Natural killer cell (primary cell): Measurements from ENCODE around the gene IFITM5. TPM values are rescaled to one million over a fixed set of nuclear protein-coding genes. Genes with fewer than 3 reads are reported as not detected.
A peak's percentile ranks its signal among the peaks of the same experiment; 100 is the strongest.

Experiments used
- ATAC-seq, 3 donors: fragments of 150-1000 bp in 2 of 3; fragments of 200-7000 bp in 1 of 3; cut with Tn5 transposase; 1 replicate in 1 of 3; 2 replicates in 2 of 3; pipeline ENCODE4 v1.10.0; 2021; ENCODE audit warnings: mild to moderate bottlenecking in 2 of 3, moderate library complexity in 2 of 3
- DNase-seq, 2 donors: peaks; one replicate each; pipeline versions ENCODE4 v3.0.0 to v3.0.0-alpha.2; 2013 to 2021; ENCODE audit warnings: mixed read lengths in 1 of 2
- H3K27ac ChIP-seq: one replicate; pipeline ENCODE4 v1.5.1; 2013; ENCODE audit warnings: mild to moderate bottlenecking, low read length
- H3K27me3 ChIP-seq: one replicate; pipeline ENCODE4 v1.6.1; 2013; ENCODE audit warnings: low read length; ENCODE audit not compliant: control insufficient read depth, insufficient read depth
- H3K36me3 ChIP-seq: one replicate; pipeline ENCODE4 v1.6.1; 2013; ENCODE audit warnings: low read length; ENCODE audit not compliant: control insufficient read depth, insufficient read depth
- H3K4me1 ChIP-seq: one replicate; pipeline ENCODE4 v1.6.1; 2013; ENCODE audit warnings: low read length; ENCODE audit not compliant: control insufficient read depth, insufficient read depth
- H3K4me3 ChIP-seq: one replicate; pipeline ENCODE4 v1.5.1; 2013; ENCODE audit warnings: low read length
- H3K9me3 ChIP-seq: one replicate; pipeline ENCODE4 v1.6.1; 2013; ENCODE audit warnings: low read length; ENCODE audit not compliant: control insufficient read depth, insufficient read depth
- H3K27ac Mint-ChIP-seq, 2 donors: one replicate each; pipeline ENCODE4 v1.8.0; 2022; ENCODE audit warnings: mild to moderate bottlenecking in 2 of 2, mixed read lengths in 2 of 2, moderate library complexity in 1 of 2
- H3K27me3 Mint-ChIP-seq, 2 donors: one replicate each; pipeline ENCODE4 v1.8.0; 2022; ENCODE audit warnings: low read depth in 2 of 2, mixed read lengths in 2 of 2
- H3K36me3 Mint-ChIP-seq: one replicate; pipeline ENCODE4 v1.8.0; 2022; ENCODE audit warnings: mixed read lengths
- H3K4me1 Mint-ChIP-seq, 2 donors: one replicate each; pipeline ENCODE4 v1.8.0; 2022; ENCODE audit warnings: mixed read lengths in 2 of 2
- H3K4me3 Mint-ChIP-seq: one replicate; pipeline ENCODE4 v1.8.0; 2022; ENCODE audit warnings: mild to moderate bottlenecking, moderate library complexity, mixed read lengths
- H3K9me3 Mint-ChIP-seq, 2 donors: one replicate each; pipeline ENCODE4 v1.8.0; 2022; ENCODE audit warnings: mixed read lengths in 2 of 2
- WGBS: methylation state at CpG from one replicate; pipeline ENCODE4 v1.1.7; 2013; ENCODE audit warnings: missing lambda C conversion rate; ENCODE audit not compliant: insufficient coverage; 5-methylcytosine and 5-hydroxymethylcytosine counted together
- intact Hi-C: fragments of 100-400 bp; cut with micrococcal nuclease; formaldehyde crosslinking; loops from one replicate; pipeline ENCODE4 v1.14.2; 2022
- total RNA-seq, 4 donors: library from RNA; stranded (reverse); fragments of 120-200 nt in 1 of 4; gene quantifications; one replicate each; pipeline versions ENCODE4 v1.2.3 to v1.2.4, GENCODE V29; 2013 to 2022
- TF ChIP-seq, protein P1 (sequence below): fragments of 200-600 bp; IDR thresholded peaks from one replicate; pipeline ENCODE4 v1.8.0; 2022; ENCODE audit warnings: antibody characterized with exemption

The IFITM5 gene
- total RNA-seq, result not detected
- not detected for total RNA-seq (2013)

DNA sequence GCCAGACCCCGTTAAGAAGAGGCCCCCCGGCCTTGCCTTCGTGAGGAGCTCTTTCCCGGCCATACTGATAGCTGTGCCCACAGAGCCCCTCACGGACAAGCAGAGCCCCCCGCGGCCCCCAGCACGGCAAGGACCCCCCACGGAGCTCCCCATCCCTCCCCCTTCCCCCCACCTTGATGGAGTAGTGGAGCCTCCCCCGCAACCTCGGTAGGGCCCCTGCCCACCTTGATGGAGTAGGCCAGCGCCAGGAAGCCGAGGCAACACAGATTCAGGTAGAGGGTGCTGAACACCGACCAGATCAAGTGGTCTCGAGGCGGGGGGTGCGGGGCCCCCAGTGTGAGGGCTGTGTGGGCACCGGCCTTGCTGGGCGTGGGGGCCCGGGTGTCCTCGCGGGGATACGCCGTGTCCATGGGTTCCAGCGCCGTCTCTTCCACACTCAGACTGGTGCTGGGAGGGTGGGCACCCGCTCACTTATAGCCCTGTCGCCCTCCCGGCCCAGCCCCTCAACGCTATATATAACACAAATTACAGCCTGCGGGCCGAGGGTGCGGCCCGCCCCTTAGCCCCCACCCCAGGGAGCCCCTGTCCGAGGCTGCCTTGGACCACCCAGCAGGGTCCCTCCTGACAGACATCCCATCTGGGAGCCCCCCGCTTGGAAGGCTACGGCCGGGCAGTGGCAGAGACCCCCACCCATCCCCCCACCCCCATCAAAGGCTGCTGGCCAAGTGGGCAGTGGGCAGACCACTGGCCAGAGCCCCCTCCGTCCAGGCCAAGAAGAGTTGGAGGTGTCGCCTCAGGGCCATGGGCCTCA is at the start of gene IFITM5:
Gene IFITM5 (minus strand): TSS at position 446 of the 811 bp plus-strand sequence. CDS start 36 bp downstream, at position 410.
- Mint-ChIP-seq H3K4me1 (peaks cover 19 to 20% of the 10 kb centered on the region in 2 donors), H3K36me3 (no peaks in the 10 kb centered on the region), H3K27ac (peak within 1 kb of the TSS in 1 of 2 donors; percentile 76), H3K27me3 (no peaks in the 10 kb centered on the region), H3K9me3 (no peaks in the 10 kb centered on the region), H3K4me3 (no peak within 1 kb of the TSS)
- Histone ChIP-seq H3K27ac (no peak within 1 kb of the TSS), H3K36me3 (peaks cover 10% of the 10 kb centered on the region), H3K4me3 (no peak within 1 kb of the TSS), H3K4me1 (peaks cover 47% of the 10 kb centered on the region), H3K9me3 (no peaks in the 10 kb centered on the region), H3K27me3 (no peaks in the 10 kb centered on the region)
- 81% methylated on average over 36 of the region's 40 CpGs for WGBS
- DNase-seq, result no peak
- no peak for ATAC-seq
- intact Hi-C loops, result no loop called here
- TF ChIP-seq, protein P1, sequence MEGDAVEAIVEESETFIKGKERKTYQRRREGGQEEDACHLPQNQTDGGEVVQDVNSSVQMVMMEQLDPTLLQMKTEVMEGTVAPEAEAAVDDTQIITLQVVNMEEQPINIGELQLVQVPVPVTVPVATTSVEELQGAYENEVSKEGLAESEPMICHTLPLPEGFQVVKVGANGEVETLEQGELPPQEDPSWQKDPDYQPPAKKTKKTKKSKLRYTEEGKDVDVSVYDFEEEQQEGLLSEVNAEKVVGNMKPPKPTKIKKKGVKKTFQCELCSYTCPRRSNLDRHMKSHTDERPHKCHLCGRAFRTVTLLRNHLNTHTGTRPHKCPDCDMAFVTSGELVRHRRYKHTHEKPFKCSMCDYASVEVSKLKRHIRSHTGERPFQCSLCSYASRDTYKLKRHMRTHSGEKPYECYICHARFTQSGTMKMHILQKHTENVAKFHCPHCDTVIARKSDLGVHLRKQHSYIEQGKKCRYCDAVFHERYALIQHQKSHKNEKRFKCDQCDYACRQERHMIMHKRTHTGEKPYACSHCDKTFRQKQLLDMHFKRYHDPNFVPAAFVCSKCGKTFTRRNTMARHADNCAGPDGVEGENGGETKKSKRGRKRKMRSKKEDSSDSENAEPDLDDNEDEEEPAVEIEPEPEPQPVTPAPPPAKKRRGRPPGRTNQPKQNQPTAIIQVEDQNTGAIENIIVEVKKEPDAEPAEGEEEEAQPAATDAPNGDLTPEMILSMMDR, result no peak

DNA sequence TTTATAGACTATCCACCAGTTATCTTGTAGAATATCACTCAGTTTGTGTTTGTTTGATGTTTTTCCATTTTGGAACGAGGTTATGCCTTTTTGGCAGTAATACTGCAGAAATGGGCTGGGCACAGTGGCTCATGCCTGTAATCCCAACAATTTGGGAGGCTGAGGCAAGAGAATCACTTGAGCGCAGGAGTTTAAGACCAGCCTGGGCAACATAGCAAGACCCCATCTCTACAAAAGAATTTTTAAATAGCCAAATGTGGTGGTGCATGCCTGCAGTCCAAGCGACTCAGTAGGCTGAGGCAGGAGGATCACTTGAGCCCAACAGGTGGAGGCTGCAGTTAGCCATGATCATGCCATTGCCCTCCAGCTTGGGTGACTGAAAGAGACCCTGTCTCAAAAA is 47.2 kb upstream of the IFITM5 start:
- DNase-seq (no peak), ATAC-seq (no peak)
- no peak overlapping the region for H3K27ac Mint-ChIP-seq
- Histone ChIP-seq H3K9me3 (no peaks in the 10 kb centered on the region), H3K4me1 (peaks cover 40% of the 10 kb centered on the region), H3K4me3 (no peak overlapping the region), H3K27me3 (no peaks in the 10 kb centered on the region), H3K27ac (no peak overlapping the region), H3K36me3 (no peaks in the 10 kb centered on the region)
- H3K36me3 Mint-ChIP-seq, result no peaks in the 10 kb centered on the region
- no peaks in the 10 kb centered on the region for H3K9me3 Mint-ChIP-seq
- peaks cover 29 to 43% of the 10 kb centered on the region in 2 donors for H3K4me1 Mint-ChIP-seq
- no peak overlapping the region for H3K4me3 Mint-ChIP-seq
- intact Hi-C loops, result no loop called here
- TF ChIP-seq, protein P1, result no peak
- 88% methylated on average over 3 of the region's 3 CpGs for WGBS
- no peaks in the 10 kb centered on the region for H3K27me3 Mint-ChIP-seq

DNA sequence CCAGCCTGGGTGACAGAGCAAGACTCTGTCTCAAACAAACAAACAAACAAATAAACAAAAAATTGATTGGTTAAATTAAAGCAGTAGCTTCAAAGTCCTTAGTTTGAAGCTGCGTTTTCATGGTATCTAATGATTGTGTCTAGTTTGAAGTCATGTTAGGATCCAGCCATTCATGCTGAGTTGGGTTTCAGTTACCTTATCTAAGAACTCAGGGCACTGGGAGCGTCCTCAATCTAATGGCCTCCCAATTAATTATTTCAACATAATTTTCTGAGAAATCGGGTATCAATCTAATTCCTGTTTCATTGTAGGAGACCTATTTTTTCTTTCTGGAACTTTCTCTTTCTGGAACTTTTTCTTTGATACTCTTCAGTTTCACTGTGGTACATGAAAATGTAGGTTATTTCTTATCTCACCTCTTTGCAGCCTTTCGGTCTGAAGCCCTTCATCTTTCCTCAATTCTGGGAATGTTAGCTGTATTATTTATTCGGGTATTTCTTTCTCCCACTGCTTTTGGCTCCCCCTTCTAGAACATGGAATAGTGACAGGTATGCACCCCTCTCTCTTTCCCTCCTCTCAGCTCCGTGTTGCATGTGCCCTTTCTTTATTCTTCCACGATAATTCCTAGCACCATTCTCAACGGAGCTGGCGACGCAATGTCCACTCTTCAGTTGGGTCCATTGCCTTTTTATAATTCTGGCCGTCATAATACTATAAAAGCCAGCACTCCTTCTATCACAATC is 45.7 kb upstream of the IFITM5 start:
- H3K4me1 Mint-ChIP-seq, result peaks cover 26 to 40% of the 10 kb centered on the region in 2 donors
- H3K4me1 ChIP-seq, result peaks cover 29% of the 10 kb centered on the region
- ATAC-seq, result no peak
- no peaks in the 10 kb centered on the region for H3K9me3 ChIP-seq
- H3K36me3 ChIP-seq, result no peaks in the 10 kb centered on the region
- no peaks in the 10 kb centered on the region for H3K27me3 Mint-ChIP-seq
- WGBS, result 94% methylated on average over 10 of the region's 11 CpGs
- no peak for DNase-seq
- no peak overlapping the region for H3K4me3 Mint-ChIP-seq
- no peak overlapping the region for H3K27ac Mint-ChIP-seq
- H3K9me3 Mint-ChIP-seq, result no peaks in the 10 kb centered on the region
- TF ChIP-seq, protein P1, result no peak
- no peak overlapping the region for H3K4me3 ChIP-seq
- no peaks in the 10 kb centered on the region for H3K36me3 Mint-ChIP-seq
- intact Hi-C loops, result no loop called here
- H3K27me3 ChIP-seq, result no peaks in the 10 kb centered on the region
- H3K27ac ChIP-seq, result no peak overlapping the region
